HG03108 (cell line): ENCODE results near the gene TRAP1.

Experiments used
- ATAC-seq: cut with Tn5 transposase; IDR thresholded peaks from one replicate; pipeline ENCODE4 v1.9.1; 2021; ENCODE audit warnings: moderate library complexity; ENCODE audit not compliant: unreplicated experiment

TRAP1 gene

DNA sequence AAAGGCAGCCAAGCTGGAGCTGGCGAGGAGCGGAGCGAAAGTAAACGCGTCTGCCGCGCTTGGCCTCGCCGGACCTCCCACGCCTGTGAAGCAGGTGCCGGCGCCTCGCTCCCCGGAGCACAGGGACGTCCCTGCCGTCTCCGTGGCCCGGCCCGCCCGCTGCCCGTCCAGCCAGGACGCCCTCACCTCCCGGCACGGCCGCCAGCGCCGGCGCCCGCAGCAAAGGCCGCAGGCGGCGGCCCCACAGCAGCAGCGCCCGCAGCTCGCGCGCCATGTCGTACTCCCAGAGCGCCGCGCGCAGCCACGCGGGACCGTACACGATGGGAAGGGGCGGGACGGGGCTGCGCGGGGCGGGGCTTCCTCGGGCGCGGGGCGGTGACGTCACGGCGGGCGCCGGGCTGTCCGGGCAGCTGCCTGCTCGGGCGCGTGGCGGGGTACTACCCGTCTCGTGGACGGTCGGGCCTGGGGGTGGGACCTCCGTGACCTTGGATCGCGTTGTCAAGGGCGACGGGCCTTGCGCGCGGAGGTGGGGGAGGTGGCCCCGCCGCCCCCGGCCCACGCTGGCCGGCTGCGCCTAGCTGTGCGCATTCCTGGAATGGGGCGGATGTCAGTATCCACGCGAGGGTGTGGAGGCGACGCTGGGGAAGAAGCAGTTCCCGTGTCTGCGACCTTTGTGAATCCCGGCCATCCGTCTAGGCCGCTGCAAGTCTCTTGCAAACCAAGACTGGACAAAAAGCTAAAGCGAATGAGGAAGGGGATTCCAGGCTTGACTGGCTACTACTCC lies at the start of gene TRAP1:
Gene TRAP1 (minus strand): TSS at position 290 of the 784 bp plus-strand sequence. CDS start 16 bp downstream, at position 274.
- peak; percentile 90 for ATAC-seq

DNA sequence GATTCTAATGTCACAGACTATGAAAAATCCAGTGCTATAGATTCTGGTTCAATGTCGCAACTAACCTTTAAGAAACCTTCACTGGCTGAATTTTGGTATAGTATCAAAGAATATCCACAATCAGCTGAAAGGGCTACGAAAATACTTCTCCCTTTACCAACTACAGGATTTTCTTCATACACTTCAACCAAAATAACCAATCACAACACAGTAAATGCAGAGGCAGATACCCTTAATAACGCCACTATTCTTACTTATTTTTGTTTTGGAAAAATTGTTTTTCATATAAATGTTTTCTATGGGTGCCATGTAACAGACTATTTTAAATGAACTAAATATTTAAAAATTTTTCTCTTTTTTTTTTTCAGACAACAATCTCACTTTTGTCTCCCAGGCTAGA lies 48.9 kb upstream of the TRAP1 start:
- ATAC-seq: no peak

DNA sequence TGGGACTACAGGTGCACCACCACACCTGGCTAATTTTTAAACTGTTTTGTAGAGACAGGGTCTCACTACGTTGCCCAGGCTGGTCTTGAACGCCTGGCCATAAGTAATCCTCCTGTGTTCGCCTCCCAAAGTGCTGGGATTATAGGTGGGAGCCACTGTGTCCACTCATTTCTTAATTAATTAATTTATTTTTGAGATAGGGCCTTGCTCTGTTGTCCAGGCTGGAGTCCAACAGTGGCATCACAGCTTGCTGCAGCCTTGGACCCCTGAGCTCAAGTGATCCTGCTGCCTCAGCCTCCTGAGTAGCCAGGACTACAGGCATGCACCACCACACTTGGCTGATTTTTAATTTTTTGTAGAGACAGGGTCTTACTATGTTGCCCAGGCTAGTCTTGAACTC lies 47.1 kb upstream of the TRAP1 start:
- no peak for ATAC-seq

DNA sequence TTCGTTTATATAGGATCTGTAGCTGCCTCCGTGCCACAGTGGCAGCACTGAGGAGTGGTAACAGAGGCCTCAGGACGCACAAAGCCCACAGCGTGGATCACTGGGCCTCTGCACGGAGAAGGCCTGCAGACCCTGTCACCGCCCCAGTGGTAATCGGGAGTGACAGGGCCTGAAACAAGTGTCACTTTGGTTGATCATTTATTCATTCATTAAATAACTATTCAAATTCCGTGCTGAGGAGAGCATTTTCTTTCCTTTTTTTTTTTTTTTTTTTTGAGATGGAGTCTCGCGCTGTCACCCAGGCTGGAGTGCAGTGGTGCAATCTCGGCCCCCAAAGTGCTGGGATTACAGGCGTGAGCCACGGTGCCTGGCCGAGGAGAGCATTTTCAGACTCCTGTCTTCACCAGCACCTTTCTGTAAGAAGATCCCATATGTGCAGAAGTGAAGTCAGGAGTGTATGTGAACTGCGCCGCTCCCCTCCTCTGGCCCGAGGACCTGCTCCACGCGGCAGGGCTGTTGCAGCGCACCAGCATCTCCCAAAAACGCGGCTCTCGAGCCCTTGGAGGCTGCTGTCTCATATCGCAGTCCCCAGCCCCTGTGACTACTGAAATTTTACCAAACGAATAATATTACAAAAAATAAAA lies 44.9 kb upstream of the TRAP1 start:
- no peak for ATAC-seq

DNA sequence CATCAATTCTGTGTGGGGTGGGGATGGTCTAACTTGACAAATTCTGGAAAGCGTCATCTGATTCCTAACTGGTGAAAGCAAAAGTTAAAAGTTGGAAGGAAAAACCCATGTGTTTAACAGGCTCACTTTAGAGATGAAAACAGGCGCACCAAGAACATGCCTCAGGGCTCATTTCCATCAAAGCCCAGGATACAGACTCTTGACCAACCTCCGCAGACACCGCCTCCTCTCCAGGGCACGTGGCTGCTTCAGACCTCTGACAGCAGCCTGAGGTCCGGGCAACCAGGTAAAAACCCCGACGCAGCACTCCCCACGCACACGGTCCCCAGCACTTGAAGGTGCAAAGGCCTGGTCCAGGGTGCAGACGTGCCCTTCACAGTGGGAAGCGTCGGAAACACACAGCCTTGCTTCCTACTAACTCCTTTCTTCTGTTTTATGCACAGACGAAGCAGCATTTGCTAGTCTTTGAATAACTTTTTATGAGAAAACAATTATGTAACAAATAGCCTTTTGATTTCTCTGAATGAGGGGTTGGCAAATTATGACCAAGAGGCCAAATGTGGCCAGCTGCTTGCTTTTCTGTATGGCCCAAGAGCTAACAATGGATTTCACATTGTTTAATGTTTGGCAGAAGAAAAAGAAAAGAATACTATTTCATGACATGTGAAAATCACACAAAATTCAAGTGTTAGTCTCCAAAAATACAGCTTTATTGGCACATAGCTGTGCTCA lies 44.2 kb upstream of the TRAP1 start:
- no peak for ATAC-seq

DNA sequence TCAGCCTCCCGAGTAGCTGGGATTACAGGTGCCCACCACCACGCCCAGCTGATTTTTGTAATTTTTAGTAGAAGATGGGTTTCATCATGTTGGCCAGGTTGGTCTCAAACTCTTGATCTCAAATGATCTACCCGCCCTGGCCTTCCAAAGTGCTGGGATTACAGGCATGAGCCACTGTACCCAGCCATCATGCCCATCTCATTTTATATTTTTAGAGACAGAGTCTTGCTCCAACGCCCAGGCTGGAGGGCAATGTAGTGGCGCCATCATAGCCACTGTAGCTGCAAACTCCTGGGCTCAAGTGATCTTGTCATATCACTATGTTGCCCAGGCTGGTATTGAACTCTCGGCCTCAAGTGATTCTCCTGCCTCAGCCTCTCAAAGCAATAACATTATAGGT lies 43.2 kb upstream of the TRAP1 start:
- ATAC-seq: no peak

DNA sequence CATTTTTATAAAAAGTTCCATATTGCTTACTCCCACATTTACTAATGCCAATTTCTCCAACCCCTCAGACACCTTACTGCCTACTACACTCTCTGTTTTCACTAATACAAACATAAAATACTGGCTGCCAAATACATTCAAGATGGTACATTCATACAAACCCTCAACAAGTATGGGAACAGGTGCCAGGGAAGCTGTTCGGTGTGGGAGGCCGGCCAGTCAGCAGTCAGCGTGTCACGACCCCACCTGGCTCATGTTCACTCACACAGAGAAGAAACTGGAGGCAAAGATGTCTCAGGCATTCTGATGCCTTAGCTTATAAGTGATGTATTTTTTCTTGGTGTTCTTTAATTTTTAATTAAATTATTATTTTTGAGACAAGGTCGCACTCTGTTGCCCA lies 42.4 kb upstream of the TRAP1 start:
- ATAC-seq: no peak

DNA sequence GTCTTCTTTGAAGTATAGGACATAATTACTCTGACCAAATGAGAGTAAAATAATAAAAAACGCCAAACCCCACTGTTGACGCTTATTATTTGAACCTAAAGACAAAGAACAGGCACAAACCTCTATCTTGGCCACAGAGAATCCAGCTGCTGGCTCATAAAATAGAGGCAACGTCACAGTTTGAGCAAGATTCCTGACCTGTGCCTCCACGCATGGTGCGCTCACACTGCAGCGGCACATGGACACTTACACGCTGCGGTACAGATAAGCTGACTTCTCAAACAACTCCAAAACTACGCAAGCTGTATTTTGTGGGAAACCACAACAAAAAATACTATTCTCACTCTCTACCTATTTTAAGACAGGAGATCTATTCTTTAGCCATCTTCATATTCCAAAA lies 38.8 kb upstream of the TRAP1 start:
- ATAC-seq: no peak

DNA sequence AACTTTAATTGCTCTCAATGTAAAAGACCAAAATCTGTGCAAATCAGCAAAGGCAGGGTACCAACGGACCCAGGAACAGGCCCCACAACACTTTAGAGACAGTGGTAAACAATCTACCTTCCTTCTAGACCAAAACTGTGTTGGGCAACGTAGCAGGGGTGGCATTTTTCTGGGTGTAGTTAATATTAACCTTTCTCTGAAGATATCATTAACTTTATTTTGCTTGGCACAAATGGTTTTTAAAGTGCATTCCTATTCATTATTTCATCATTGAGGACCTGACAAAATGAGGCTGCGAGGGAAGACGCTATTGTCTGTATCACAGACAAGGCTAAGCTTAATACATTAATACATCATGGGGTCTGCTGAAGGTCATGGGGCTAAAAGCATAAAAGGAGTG lies 37.9 kb upstream of the TRAP1 start:
- no peak for ATAC-seq

DNA sequence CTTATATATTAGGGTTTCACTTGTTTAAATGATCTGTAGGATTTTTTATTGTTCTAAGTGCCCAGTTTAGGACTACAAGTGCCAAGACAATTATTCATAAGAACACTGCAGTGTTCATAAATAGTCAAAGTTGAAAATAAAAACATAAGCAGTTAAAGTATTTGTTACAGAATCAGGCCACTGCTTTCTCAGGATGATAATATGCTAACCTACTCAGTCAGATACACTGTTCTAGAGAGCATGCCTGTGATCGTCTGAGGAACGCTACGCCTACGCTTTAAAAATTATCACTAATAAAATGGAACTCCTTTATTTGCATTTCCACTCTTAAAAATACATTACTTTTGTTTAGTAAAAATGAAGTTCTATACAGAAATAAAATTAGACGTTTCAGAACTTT lies 37.4 kb upstream of the TRAP1 start:
- ATAC-seq: no peak

DNA sequence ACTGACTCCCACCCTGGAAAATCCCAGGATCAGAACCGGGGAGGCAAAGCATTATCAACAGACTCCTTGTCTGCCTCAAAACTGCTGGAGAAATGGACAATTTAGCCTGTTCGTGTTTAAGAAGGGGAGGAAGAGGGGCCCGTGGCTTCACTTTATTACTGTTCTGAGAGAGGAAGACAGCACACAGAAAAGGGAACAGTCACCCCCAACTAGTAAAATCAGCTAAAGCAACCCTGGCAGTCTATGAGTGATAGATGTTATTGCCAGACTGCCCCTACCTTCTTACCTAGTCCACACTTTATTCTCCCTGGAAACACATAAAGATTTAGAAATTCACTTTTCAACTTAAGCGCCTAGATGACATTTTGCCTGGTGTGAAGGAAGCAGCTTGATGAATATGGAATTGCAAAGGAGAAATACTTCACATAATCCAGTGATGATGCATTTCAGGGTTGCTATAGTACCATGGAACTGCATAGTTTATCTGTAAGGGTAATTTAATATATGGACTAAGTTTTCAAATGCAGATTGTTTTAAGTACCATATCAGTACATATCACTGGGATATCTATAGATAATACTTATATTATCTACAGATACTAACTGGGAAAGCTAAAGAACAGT lies 36.9 kb upstream of the TRAP1 start:
- ATAC-seq: no peak

DNA sequence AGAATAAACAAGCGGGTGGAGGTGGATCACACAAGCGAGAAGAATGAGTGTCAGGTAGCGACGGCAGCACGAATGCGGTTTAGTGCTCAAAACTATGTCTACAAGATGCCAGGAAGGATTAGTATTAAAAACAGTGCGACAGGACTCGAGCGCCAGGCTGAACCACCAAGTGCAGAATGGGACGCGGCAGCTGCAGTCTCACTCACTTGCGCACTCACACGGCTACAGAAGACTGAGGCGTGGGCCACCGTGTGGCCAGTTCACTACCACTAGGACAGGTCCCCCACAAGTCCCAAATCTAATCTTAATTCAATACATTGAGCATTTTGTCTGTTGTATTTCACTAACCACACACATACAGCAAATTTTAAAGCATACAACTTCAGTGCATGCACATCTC lies 35.7 kb upstream of the TRAP1 start:
- no peak for ATAC-seq

DNA sequence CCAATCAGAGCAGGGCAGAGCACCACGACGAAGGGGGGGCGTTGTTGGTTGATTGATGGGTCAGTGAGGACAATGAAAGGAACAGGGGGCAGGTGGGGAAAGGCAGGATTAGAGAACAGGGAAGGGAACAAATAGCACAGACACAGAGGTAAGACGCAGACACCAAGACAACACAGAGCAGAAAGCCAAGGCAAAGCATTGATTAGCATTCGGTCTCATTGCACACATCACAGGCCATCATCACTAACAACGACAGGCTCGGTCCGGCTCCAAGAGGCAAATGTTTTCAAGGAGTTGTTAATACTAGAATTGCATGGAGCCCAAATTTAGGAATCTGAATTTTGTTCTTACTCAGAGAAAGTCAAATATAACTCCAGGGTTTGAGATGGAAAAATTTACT lies 34.6 kb upstream of the TRAP1 start:
- no peak for ATAC-seq

DNA sequence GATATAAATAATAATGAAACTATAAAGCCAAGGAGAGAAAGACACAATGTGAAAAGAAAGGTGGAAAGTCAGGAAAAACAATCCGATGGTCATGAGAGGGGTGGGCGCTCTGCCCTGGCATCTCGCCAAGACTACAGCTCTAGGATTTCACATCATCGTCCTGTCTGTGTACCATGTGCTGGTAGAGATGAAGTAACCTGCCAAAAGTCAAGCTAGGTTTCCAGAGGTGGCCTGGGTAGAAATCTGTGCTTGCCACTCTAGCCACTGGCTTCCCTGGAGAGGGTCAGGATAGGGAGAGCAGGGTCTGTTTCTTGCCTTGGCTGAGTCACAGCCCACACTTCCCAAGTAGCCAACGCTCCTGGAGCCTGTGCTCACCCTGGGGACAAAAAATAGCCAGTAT lies 31.0 kb upstream of the TRAP1 start:
- no peak for ATAC-seq

DNA sequence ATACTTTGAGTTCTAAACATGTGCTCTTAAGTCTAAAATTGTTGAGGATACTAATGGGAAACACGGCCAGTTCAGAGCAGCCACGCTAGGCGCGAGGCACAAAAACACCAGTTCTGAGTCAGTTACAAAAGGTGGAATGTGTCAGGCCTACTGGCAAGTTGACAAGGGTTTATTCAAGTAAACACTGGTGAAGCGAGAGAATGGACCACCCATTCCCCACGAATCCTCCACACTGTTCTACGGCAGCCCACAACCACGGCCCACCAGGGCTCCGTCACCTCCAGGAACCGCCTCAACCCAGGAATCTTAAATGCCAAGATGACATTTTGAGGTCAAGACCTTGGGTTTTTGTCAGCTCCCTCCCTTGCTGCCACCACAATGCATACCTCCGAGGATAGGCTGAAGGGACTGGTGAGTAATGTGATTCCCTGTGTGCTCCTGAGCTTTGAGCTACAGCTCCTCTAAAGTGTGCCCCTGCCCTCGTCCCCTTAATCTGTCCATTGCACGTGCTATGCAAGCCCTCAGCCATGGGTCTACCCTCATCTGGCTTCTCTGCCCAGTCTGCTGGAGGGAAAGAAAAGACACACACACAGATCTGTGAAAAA lies 28.5 kb upstream of the TRAP1 start:
- no peak for ATAC-seq

DNA sequence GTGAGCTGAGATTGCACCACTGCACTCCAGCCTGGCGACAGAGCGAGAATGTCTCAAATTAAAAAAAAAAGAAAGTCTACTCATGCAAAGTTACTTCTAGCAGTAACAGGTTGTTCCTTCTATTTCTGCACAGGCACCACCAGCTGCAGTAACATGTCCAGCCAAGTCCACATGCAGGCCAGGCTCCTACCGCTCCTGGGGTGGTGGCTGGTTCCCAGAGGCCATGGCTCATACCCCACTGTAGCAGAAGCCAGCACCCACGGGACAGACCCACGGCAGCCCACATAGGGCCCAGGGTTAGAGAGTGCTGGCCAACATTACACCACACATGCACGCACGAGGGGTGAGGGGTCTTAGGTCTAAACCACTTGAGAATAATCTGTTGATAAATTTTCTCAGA lies 26.7 kb upstream of the TRAP1 start:
- no peak for ATAC-seq

DNA sequence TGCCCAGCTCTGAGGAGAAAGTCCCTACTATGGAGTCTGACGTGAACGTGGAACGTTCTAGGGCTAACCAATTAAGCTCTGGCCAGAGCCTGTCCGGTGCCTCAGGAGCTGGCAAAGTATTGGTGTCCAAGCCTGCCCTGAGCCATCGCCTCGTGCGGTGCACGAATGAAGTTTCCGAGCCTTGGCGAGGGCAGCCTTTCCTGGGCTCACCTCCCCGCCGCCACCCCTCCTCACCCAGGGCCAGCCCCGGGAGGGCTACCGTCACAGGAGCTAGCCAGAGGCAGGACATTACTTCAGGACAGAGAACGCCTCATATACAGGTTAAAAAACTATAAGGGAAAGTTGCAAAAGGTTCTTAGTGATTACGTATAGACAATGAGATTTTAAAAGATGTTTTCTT lies 23.6 kb upstream of the TRAP1 start:
- ATAC-seq: no peak

DNA sequence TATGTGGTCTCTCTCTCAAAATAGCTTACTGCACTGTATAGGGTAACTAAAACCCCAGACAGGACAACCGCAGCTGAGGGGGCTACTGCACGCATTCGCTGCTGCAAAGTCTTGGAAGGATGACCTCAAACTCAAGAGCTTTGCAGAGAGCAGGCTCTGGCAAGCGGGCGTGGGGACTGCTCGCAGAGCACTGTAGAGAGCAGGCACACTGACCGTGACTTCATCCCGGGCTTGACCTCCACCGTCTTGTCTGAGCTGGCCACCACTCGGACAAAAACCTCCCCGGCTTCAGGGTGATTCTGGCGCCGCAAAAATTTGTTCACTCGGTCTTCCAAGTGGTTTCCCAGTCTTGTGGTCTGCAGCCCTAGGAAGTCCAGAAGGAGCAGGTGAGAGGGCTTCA lies 22.9 kb upstream of the TRAP1 start:
- no peak for ATAC-seq

DNA sequence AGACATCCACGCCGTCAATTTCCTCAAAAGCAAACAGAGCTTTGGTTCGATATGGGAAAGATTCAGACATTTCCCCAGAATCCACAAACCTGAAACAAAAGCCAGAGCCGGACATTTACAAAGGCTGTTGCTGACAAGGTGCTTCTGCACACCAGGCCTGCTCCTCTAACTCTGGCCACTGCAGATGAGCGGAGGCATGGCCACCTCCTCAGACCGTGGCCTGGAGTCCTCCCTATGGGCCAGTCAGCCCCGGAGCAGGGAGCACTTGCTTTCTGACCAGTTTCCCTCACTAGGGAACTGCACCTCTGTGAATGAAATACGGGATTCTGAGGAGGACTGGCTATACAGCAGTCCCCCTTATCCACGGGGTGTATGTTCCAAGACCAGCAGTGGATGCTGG lies 22.3 kb upstream of the TRAP1 start:
- ATAC-seq: no peak

DNA sequence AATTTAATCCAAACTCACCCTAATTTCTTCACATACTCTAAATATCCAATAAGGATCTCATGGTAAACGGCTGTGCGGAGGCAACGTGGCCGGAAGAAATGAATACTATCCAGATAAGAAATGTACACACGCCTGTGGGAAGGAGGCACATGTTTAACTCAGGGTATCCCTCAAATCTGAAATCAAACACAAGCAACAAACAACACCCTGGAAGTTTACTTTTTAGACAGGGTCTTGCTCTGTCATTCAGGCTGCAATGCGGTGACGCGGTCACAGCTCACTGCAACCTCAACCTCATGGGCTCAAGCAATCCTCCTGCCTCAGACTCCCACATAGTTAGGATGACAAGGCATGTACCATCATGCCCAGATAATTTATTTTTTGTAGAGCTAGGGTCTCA lies 21.2 kb upstream of the TRAP1 start:
- no peak for ATAC-seq

DNA sequence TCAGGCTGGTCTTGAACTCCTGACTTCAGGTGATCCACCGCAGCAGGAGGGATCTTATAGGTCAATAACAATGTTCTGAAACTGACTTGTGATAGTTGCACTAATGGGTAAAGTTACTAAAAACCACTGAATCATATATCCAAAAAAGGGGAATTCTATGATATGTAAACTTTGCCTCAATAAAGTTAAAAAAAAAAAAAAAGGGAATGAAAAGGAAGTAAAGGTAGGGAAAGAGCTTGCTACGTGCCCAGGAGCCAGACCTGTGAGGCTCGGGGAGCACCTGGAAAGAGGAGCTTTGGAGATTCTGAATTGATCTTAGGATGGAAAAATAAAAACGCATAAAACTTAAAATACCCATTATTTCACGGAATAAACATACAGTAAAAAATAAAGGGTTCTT lies 20.8 kb upstream of the TRAP1 start:
- ATAC-seq: no peak
